AG04449 (cell line): ENCODE measurements around the gene HDDC3.

Experiments used
- CTCF ChIA-PET: fragments of 350-600 bp; formaldehyde crosslinking; extraction: SDS; loops from one replicate; lab custom pipeline; 2021; ENCODE audit warnings: antibody characterized with exemption; lab: Yijun Ruan, JAX
- POLR2A ChIA-PET: fragments of 400-600, 350-600 bp; formaldehyde crosslinking; extraction: SDS; loops from one replicate; lab custom pipeline; 2020; ENCODE audit warnings: antibody characterized with exemption, inconsistent platforms; lab: Yijun Ruan, JAX
- DNase-seq: peaks from one replicate; pipeline ENCODE4 v3.0.0-alpha.2; 2010; ENCODE audit warnings: low read depth, low spot score
- H3K4me3 ChIP-seq: 2 replicates; pipeline ENCODE4 v1.5.1; 2011; ENCODE audit warnings: low read depth, mild to moderate bottlenecking, control low read depth, low read length
- TF ChIP-seq, protein P1 (sequence below): IDR thresholded peaks from one replicate; pipeline ENCODE4 v1.5.1; 2011; ENCODE audit warnings: mild to moderate bottlenecking, moderate library complexity, low read length, control low read depth, inconsistent platforms; ENCODE audit not compliant: insufficient read depth; ENCODE audit errors: missing control alignments

HDDC3 gene

DNA sequence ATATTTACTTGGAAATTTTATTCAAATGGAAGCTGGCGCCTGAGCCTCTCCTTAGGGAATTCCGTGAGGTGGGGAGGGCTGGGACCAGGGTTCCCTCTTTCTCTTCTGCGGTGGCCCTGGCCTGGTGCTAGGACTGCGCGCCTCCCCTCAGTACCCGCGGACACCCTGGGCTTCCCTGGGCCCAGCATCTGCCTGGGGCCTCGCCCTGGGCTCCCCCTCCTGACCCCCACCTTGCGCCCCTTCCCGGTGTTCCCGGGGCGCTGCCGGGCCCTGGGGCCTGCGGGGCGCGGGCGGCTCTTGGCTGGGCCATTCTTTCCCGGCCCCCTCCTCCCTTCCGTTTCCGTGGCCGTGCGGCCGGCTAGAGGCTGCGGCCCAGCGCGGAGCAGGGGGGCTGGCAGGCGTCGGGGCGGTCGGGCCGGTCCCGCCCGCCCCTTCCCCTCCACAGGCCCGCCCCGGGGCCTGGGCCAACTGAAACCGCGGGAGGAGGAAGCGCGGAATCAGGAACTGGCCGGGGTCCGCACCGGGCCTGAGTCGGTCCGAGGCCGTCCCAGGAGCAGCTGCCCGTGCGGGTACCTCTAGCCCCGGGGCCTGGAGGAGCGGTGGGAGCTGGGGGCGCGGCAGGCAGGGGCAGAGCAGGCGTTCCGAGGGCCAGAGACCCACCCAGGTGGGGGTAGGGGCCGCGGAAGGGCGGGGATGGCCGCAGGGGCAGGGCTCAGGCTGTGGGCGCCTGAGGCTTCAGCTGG is 48.2 kb downstream of the HDDC3 start, which contains the start of gene FES:
Gene FES (plus strand): TSS at position 529 of the 743 bp plus-strand sequence. CDS start 542 bp downstream, outside the sequence.
- ChIA-PET CTCF (interaction anchor here (0.6 to 7.1 kb wide), 17 partner anchors 8 to 565 kb away, joined by 3 to 204 read pairs (median 13); partner anchors contain the start of genes FURIN, HDDC3, MAN2A2 and UNC45A), POLR2A (no interaction called here)
- TF ChIP-seq, protein P1, sequence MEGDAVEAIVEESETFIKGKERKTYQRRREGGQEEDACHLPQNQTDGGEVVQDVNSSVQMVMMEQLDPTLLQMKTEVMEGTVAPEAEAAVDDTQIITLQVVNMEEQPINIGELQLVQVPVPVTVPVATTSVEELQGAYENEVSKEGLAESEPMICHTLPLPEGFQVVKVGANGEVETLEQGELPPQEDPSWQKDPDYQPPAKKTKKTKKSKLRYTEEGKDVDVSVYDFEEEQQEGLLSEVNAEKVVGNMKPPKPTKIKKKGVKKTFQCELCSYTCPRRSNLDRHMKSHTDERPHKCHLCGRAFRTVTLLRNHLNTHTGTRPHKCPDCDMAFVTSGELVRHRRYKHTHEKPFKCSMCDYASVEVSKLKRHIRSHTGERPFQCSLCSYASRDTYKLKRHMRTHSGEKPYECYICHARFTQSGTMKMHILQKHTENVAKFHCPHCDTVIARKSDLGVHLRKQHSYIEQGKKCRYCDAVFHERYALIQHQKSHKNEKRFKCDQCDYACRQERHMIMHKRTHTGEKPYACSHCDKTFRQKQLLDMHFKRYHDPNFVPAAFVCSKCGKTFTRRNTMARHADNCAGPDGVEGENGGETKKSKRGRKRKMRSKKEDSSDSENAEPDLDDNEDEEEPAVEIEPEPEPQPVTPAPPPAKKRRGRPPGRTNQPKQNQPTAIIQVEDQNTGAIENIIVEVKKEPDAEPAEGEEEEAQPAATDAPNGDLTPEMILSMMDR = no peak
- no peak for DNase-seq
- H3K4me3 ChIP-seq = peak within 1 kb of the TSS; percentile 52

DNA sequence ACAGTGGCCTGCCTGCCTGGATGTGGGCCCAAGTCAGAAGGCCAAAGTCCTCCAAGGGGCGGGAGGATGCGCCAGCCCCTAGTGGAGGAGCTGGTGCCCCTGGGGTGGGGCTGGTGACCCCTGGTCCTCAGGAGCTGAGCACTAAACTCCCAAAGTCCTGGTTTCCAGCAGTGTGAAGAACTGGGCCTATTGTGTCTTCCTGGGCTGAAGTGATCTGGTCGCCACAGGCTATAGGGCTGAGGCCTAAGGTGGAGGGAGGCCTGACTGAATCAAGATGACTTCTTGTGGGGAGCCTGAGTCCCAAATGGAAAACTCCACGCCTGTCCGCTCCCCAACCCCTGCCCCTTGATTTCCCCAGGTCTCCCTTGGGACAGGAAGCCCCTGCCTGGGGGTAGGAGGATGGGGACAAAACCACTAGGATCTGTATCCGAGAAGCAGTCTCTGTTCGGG is 48.8 kb downstream of the HDDC3 start:
- no peak for DNase-seq
- CTCF ChIA-PET = interaction anchor here (3.6 to 7.1 kb wide), 5 partner anchors 10 to 564 kb away, joined by 16 to 204 read pairs (median 52); partner anchors contain the start of gene MAN2A2
- POLR2A ChIA-PET = interaction anchor here (0.6 kb wide), 1 partner anchor 156 kb away, joined by 3 read pairs; no protein-coding TSS in a partner anchor
- no peak overlapping the region for H3K4me3 ChIP-seq
- TF ChIP-seq, protein P1 = no peak

DNA sequence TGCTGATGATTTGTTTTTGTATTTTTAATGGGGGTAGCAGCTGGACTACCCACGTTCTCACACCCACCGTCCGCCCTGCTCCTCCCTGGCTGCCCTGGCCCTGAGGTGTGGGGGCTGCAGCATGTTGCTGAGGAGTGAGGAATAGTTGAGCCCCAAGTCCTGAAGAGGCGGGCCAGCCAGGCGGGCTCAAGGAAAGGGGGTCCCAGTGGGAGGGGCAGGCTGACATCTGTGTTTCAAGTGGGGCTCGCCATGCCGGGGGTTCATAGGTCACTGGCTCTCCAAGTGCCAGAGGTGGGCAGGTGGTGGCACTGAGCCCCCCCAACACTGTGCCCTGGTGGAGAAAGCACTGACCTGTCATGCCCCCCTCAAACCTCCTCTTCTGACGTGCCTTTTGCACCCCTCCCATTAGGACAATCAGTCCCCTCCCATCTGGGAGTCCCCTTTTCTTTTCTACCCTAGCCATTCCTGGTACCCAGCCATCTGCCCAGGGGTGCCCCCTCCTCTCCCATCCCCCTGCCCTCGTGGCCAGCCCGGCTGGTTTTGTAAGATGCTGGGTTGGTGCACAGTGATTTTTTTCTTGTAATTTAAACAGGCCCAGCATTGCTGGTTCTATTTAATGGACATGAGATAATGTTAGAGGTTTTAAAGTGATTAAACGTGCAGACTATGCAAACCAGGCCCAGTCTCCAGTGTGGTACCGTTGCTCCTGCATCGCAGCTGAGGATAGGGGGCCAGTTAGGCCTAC is 49.4 kb downstream of the HDDC3 start:
- TF ChIP-seq, protein P1 = no peak
- no peak overlapping the region for H3K4me3 ChIP-seq
- no peak for DNase-seq
- CTCF ChIA-PET = interaction anchor here (1.5 to 7.1 kb wide), 5 partner anchors 9 to 563 kb away, joined by 3 to 204 read pairs (median 38); partner anchors contain the start of gene MAN2A2
- POLR2A ChIA-PET = interaction anchor here (0.6 kb wide), 1 partner anchor 156 kb away, joined by 3 read pairs; no protein-coding TSS in a partner anchor

DNA sequence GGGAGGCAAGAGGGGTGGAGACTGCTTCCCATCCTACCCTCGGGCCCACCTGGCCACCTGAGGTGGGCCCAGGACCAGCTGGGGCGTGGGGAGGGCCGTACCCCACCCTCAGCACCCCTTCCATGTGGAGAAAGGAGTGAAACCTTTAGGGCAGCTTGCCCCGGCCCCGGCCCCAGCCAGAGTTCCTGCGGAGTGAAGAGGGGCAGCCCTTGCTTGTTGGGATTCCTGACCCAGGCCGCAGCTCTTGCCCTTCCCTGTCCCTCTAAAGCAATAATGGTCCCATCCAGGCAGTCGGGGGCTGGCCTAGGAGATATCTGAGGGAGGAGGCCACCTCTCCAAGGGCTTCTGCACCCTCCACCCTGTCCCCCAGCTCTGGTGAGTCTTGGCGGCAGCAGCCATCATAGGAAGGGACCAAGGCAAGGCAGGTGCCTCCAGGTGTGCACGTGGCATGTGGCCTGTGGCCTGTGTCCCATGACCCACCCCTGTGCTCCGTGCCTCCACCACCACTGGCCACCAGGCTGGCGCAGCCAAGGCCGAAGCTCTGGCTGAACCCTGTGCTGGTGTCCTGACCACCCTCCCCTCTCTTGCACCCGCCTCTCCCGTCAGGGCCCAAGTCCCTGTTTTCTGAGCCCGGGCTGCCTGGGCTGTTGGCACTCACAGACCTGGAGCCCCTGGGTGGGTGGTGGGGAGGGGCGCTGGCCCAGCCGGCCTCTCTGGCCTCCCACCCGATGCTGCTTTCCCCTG is 50.2 kb downstream of the HDDC3 start:
- ChIA-PET CTCF (interaction anchor here (1.5 to 7.1 kb wide), 2 partner anchors 51 to 231 kb away, joined by 3 to 204 read pairs; no protein-coding TSS in a partner anchor), POLR2A (no interaction called here)
- no peak overlapping the region for H3K4me3 ChIP-seq
- TF ChIP-seq, protein P1 = no peak
- DNase-seq = no peak

DNA sequence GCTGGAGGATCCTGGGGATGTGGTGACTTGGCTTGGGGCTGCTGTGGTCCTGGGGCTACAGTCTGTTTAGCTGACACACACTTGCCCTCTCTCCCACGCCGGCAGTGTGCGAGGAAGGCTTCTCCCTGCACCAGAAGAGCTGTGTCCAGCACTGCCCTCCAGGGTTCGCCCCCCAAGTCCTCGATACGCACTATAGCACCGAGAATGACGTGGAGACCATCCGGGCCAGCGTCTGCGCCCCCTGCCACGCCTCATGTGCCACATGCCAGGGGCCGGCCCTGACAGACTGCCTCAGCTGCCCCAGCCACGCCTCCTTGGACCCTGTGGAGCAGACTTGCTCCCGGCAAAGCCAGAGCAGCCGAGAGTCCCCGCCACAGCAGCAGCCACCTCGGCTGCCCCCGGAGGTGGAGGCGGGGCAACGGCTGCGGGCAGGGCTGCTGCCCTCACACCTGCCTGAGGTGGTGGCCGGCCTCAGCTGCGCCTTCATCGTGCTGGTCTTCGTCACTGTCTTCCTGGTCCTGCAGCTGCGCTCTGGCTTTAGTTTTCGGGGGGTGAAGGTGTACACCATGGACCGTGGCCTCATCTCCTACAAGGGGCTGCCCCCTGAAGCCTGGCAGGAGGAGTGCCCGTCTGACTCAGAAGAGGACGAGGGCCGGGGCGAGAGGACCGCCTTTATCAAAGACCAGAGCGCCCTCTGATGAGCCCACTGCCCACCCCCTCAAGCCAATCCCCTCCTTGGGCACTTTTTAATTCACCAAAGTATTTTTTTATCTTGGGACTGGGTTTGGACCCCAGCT is 51.0 kb downstream of the HDDC3 start:
- ChIA-PET CTCF (interaction anchor here (1.5 to 7.1 kb wide), 2 partner anchors 51 to 230 kb away, joined by 3 to 204 read pairs; no protein-coding TSS in a partner anchor), POLR2A (no interaction called here)
- TF ChIP-seq, protein P1 = no peak
- DNase-seq = no peak
- H3K4me3 ChIP-seq = no peak overlapping the region
